Measurements from ENCODE around the gene SLIT3.

Gene SLIT3

GRCh38 chr5:168903061-168903460 lies 397.9 kb downstream of the SLIT3 start:
- DNase-seq = no peak
- in situ Hi-C loops (cut with MboI; ENCODE audit: low pct_unique_long_range_greater_than_20kb, low sequenced_read_pairs) = no loop called here

GRCh38 chr5:168899673-168900072 lies 401.3 kb downstream of the SLIT3 start:
- in situ Hi-C loops (cut with MboI; ENCODE audit: low pct_unique_long_range_greater_than_20kb, low sequenced_read_pairs) = no loop called here
- no peak for DNase-seq

- in situ Hi-C loops (cut with MboI; ENCODE audit: low pct_unique_long_range_greater_than_20kb, low sequenced_read_pairs) = no loop called here
- DNase-seq = no peak
Measured at GRCh38 chr5:168899264-168899663, 401.7 kb downstream of the SLIT3 start.

- no peak for DNase-seq
- in situ Hi-C loops (cut with MboI; ENCODE audit: low pct_unique_long_range_greater_than_20kb, low sequenced_read_pairs) = no loop called here
Measured at GRCh38 chr5:168898247-168898911, 402.6 kb downstream of the SLIT3 start.

- no peak for DNase-seq
- in situ Hi-C loops (cut with MboI; ENCODE audit: low pct_unique_long_range_greater_than_20kb, low sequenced_read_pairs) = no loop called here
Measured at GRCh38 chr5:168897387-168898122, 403.4 kb downstream of the SLIT3 start.

GRCh38 chr5:168895295-168896071 lies 405.5 kb downstream of the SLIT3 start:
- DNase-seq = no peak
- in situ Hi-C loops (cut with MboI; ENCODE audit: low pct_unique_long_range_greater_than_20kb, low sequenced_read_pairs) = no loop called here

- in situ Hi-C loops (cut with MboI; ENCODE audit: low pct_unique_long_range_greater_than_20kb, low sequenced_read_pairs) = no loop called here
- DNase-seq = no peak
Measured at GRCh38 chr5:168893283-168893682, 407.7 kb downstream of the SLIT3 start.

- DNase-seq = no peak
- in situ Hi-C loops (cut with MboI; ENCODE audit: low pct_unique_long_range_greater_than_20kb, low sequenced_read_pairs) = no loop called here
Measured at GRCh38 chr5:168892618-168893186, 408.2 kb downstream of the SLIT3 start.

GRCh38 chr5:168890816-168891812 lies 409.8 kb downstream of the SLIT3 start:
- in situ Hi-C loops (cut with MboI; ENCODE audit: low pct_unique_long_range_greater_than_20kb, low sequenced_read_pairs) = no loop called here
- DNase-seq = no peak

- in situ Hi-C loops (cut with MboI; ENCODE audit: low pct_unique_long_range_greater_than_20kb, low sequenced_read_pairs) = no loop called here
Measured at GRCh38 chr5:168889039-168889438, 411.9 kb downstream of the SLIT3 start.

GRCh38 chr5:168887931-168888330 lies 413.0 kb downstream of the SLIT3 start:
- in situ Hi-C loops (cut with MboI; ENCODE audit: low pct_unique_long_range_greater_than_20kb, low sequenced_read_pairs) = no loop called here
- no peak for DNase-seq

More at GRCh38 chr5:168889039-168889438, 411.9 kb downstream of the SLIT3 start:
- DNase-seq = no peak

GRCh38 chr5:168886157-168886556 lies 414.8 kb downstream of the SLIT3 start:
- no peak for DNase-seq
- in situ Hi-C loops (cut with MboI; ENCODE audit: low pct_unique_long_range_greater_than_20kb, low sequenced_read_pairs) = no loop called here

GRCh38 chr5:168885324-168886120 lies 415.4 kb downstream of the SLIT3 start:
- no peak for DNase-seq
- in situ Hi-C loops (cut with MboI; ENCODE audit: low pct_unique_long_range_greater_than_20kb, low sequenced_read_pairs) = no loop called here

GRCh38 chr5:168883991-168884390 lies 416.9 kb downstream of the SLIT3 start:
- in situ Hi-C loops (cut with MboI; ENCODE audit: low pct_unique_long_range_greater_than_20kb, low sequenced_read_pairs) = no loop called here
- no peak for DNase-seq

- in situ Hi-C loops (cut with MboI; ENCODE audit: low pct_unique_long_range_greater_than_20kb, low sequenced_read_pairs) = no loop called here
- no peak for DNase-seq
Measured at GRCh38 chr5:168883281-168883741, 417.6 kb downstream of the SLIT3 start.

- DNase-seq = no peak
- in situ Hi-C loops (cut with MboI; ENCODE audit: low pct_unique_long_range_greater_than_20kb, low sequenced_read_pairs) = no loop called here
Measured at GRCh38 chr5:168882283-168882682, 418.7 kb downstream of the SLIT3 start.

GRCh38 chr5:168881427-168882149 lies 419.4 kb downstream of the SLIT3 start:
- in situ Hi-C loops (cut with MboI; ENCODE audit: low pct_unique_long_range_greater_than_20kb, low sequenced_read_pairs) = no loop called here
- DNase-seq = no peak
